ENCODE measurements around the gene PKHD1. TPM values are rescaled to one million over a fixed set of nuclear protein-coding genes. Genes with fewer than 3 reads are reported as not detected.

Gene PKHD1
- total and polyA plus RNA-seq, 2 donors (not counting 1 experiment from before 2014, with no cell fraction given), result not detected

GRCh38 chr6:51968265-51968664, 119.1 kb downstream of the PKHD1 start:
- no peak overlapping the region for H3K27ac Mint-ChIP-seq
- WGBS (ENCODE audit: insufficient coverage), result 93% methylated on average over 2 of the region's 2 CpGs
- POLR2A ChIA-PET, result no interaction called here

More at GRCh38 chr6:51968265-51968664, 119.1 kb downstream of the PKHD1 start:
- H3K79me2 ChIP-seq (ENCODE audit: control insufficient read depth, insufficient read depth, low read length), result no peaks in the 10 kb centered on the region
- no peak overlapping the region for H2AFZ ChIP-seq (ENCODE audit: insufficient read depth, low read depth, low read length, poor library complexity, severe bottlenecking)
- CTCF ChIA-PET, result interaction anchor here (1.8 kb wide), 1 partner anchor 9 kb away, joined by 7 read pairs; no protein-coding TSS in a partner anchor
- no peak overlapping the region for H3K4me3 Mint-ChIP-seq
- no peaks in the 10 kb centered on the region for H3K36me3 ChIP-seq (replicated peaks in 1 of 2; ENCODE audit: control extremely low read depth in 1 of 2, control insufficient read depth in 1 of 2, extremely low read depth in 1 of 2, insufficient read depth in 2 of 2, low read length in 1 of 2)
- peaks cover 0 to 5% (median 2%) of the 10 kb centered on the region in 4 experiments for H3K27me3 ChIP-seq (replicated peaks in 1 of 4; ENCODE audit: control extremely low read depth in 1 of 4, control insufficient read depth in 3 of 4, insufficient read depth in 4 of 4, low read length in 3 of 4)
- TF ChIP-seq CTCF (IDR thresholded peaks at IDR 0.05), result no peak
- no peak for TF ChIP-seq EZH2 (IDR thresholded peaks at IDR 0.05; ENCODE audit: borderline replicate concordance, insufficient read depth, low read depth, low read length, poor library complexity, severe bottlenecking)
- no peak overlapping the region for H3K9ac ChIP-seq (ENCODE audit: low read length)
- H3K9me3 Mint-ChIP-seq (ENCODE audit: insufficient read depth), result peaks cover 3% of the 10 kb centered on the region
- H3K9me3 ChIP-seq (ENCODE audit: control extremely low read depth in 1 of 3, control insufficient read depth in 2 of 3, insufficient read depth in 1 of 3, low read length in 2 of 3), result peaks cover 0 to 2% (median 0%) of the 10 kb centered on the region in 3 donors
- no peak overlapping the region for H3K4me2 ChIP-seq (replicated peaks; ENCODE audit: low read depth, low read length, poor library complexity, severe bottlenecking)
- no peak overlapping the region for H3K27ac ChIP-seq (ENCODE audit: low read length in 2 of 2)
- intact Hi-C loops (cut with micrococcal nuclease), result no loop called here
- H3K4me3 ChIP-seq (ENCODE audit: control extremely low read depth in 1 of 5, extremely low read depth in 1 of 5, insufficient read depth in 1 of 5, low read depth in 2 of 5, low read length in 4 of 5), result no peak overlapping the region
- no peaks in the 10 kb centered on the region for H3K4me1 Mint-ChIP-seq
- ATAC-seq (ENCODE audit: low read depth) (no peak), DNase-seq (no peak)
- H3K27me3 Mint-ChIP-seq, result peaks cover 21% of the 10 kb centered on the region
- no peaks in the 10 kb centered on the region for H4K20me1 ChIP-seq (ENCODE audit: control insufficient read depth, insufficient read depth, low read length, poor library complexity, severe bottlenecking)
- no peaks in the 10 kb centered on the region for H3K4me1 ChIP-seq (ENCODE audit: control insufficient read depth in 2 of 2, insufficient read depth in 2 of 2, low read length in 2 of 2)

Data from B cell (primary cell).